ENCODE results near the gene SETD7. TPM values are rescaled to one million over a fixed set of nuclear protein-coding genes. Genes with fewer than 3 reads are reported as not detected.

Gene SETD7
- total RNA-seq, 1 donor from 2014 or later = 11.1 TPM

DNA sequence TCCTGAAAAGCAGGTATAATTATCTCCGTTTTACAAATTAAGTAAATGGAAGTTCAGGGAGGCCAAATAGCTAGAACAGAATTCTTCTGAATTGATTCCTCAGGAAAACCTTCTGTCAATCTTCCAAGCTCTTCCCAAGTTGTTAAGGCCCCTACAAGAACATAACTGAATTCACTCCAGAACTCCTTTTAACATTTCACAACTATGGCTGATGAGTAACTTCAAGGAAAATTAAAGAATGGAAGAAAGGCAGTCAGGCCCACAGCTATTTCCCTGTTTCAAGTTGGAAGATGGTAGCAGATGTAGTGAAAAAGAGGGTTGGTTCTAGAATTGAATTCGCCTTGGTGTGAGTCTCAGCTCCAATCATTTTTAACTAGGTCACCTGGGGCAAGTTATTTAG lies 15.9 kb downstream of the SETD7 start:
- H3K36me3 Mint-ChIP-seq (ENCODE audit: low read depth) = peaks cover 49% of the 10 kb centered on the region
- no peaks in the 10 kb centered on the region for H3K9me3 Mint-ChIP-seq
- intact Hi-C loops (cut with micrococcal nuclease) = no loop called here
- ChIA-PET POLR2A (no interaction called here), CTCF (no interaction called here)
- no peaks in the 10 kb centered on the region for H3K27me3 Mint-ChIP-seq
- DNase-seq = no peak
- TF ChIP-seq, protein P1, sequence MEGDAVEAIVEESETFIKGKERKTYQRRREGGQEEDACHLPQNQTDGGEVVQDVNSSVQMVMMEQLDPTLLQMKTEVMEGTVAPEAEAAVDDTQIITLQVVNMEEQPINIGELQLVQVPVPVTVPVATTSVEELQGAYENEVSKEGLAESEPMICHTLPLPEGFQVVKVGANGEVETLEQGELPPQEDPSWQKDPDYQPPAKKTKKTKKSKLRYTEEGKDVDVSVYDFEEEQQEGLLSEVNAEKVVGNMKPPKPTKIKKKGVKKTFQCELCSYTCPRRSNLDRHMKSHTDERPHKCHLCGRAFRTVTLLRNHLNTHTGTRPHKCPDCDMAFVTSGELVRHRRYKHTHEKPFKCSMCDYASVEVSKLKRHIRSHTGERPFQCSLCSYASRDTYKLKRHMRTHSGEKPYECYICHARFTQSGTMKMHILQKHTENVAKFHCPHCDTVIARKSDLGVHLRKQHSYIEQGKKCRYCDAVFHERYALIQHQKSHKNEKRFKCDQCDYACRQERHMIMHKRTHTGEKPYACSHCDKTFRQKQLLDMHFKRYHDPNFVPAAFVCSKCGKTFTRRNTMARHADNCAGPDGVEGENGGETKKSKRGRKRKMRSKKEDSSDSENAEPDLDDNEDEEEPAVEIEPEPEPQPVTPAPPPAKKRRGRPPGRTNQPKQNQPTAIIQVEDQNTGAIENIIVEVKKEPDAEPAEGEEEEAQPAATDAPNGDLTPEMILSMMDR (IDR thresholded peaks at IDR 0.05) = no peak
- no peak overlapping the region for H3K27ac Mint-ChIP-seq
- no peak overlapping the region for H3K4me3 Mint-ChIP-seq
- no peak for ATAC-seq (ENCODE audit: low read depth)
- H3K4me1 Mint-ChIP-seq = no peaks in the 10 kb centered on the region

DNA sequence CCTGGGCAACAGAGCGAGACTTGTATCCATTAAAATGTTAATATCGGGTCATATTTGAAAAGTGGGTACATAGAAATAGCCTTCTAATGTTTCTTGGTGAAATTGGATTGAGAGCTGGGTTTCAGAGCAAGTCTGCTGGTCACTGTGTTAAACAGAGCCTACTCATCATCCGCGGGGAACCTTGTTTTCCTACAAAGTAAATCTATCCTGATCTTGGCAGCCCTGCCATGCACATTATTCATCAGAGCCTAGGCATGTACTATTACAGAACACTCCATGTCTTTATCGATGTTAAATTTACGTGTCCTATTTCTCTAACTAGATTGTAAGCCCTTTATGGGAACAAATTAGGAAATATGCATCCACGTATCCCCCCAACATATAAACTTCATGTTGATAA lies 18.7 kb downstream of the SETD7 start:
- Mint-ChIP-seq H3K27ac (no peak overlapping the region), H3K4me3 (no peak overlapping the region), H3K27me3 (no peaks in the 10 kb centered on the region), H3K4me1 (no peaks in the 10 kb centered on the region), H3K36me3 (ENCODE audit: low read depth) (peaks cover 46% of the 10 kb centered on the region), H3K9me3 (no peaks in the 10 kb centered on the region)
- intact Hi-C loops (cut with micrococcal nuclease) = no loop called here
- no peak for DNase-seq
- CTCF ChIA-PET = interaction anchor here (0.7 kb wide), 1 partner anchor 560 kb away, joined by 3 read pairs; no protein-coding TSS in a partner anchor
- POLR2A ChIA-PET = no interaction called here
- no peak for ATAC-seq (ENCODE audit: low read depth)
- TF ChIP-seq, protein P1 (IDR thresholded peaks at IDR 0.05) = no peak

DNA sequence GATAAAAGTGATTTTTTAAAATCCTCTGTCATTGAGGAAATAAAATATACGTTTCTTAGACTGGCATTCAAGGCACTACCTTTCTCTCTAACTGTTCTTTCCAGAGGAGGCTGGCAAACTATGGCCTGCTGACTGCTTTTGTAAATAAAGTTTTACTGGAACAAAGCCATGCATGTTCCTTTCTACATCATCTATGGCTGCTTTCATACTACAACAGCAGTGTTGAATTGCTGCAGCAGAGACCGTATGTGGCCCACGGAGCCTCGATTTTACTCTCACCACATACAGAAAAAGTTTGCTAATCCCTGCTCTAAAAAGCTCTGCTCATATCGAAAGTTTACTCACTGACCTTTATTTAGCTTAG lies 20.2 kb downstream of the SETD7 start:
- Mint-ChIP-seq H3K4me3 (no peak overlapping the region), H3K27ac (no peak overlapping the region), H3K36me3 (ENCODE audit: low read depth) (peaks cover 41% of the 10 kb centered on the region), H3K9me3 (no peaks in the 10 kb centered on the region), H3K27me3 (no peaks in the 10 kb centered on the region), H3K4me1 (peaks cover 1% of the 10 kb centered on the region)
- ATAC-seq (ENCODE audit: low read depth) (no peak), DNase-seq (no peak)
- TF ChIP-seq, protein P1 (IDR thresholded peaks at IDR 0.05) = no peak
- ChIA-PET POLR2A (no interaction called here), CTCF (no interaction called here)
- intact Hi-C loops (cut with micrococcal nuclease) = no loop called here

DNA sequence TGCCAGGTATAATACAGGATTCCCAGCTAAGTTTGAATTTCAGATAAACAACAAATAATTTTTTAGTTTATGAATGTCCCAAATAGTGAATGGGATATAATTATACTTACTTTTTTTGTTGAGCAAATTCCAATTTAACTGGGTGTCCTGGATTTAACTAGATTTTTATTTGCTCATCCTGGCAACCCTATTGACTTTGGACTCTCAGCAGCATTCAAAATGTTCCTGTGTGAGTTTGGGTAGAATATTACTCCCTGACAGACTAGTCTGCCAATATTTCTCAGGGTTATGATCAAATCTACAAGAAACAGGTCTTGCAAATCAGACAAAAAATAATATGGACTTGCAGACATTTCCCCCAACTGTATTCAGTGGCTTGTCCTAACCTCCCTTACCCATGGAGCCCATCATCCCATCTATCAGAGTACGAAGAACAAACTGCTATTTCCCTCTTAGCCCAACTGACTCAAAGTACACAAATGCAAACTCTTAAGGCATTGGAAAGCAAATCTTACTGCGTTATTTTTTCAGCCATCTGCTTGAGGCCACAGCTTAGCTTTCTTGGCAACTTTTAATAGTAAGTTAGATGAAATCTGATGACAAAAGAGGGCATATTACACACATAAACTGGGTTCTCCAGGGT lies 20.7 kb downstream of the SETD7 start:
- Mint-ChIP-seq H3K4me1 (peaks cover 3% of the 10 kb centered on the region), H3K9me3 (no peaks in the 10 kb centered on the region), H3K27me3 (no peaks in the 10 kb centered on the region), H3K27ac (no peak overlapping the region), H3K4me3 (no peak overlapping the region), H3K36me3 (ENCODE audit: low read depth) (peaks cover 36% of the 10 kb centered on the region)
- TF ChIP-seq, protein P1 (IDR thresholded peaks at IDR 0.05) = no peak
- CTCF ChIA-PET = interaction anchor here (1.1 kb wide), 1 partner anchor 505 kb away, joined by 3 read pairs; no protein-coding TSS in a partner anchor
- DNase-seq (no peak), ATAC-seq (ENCODE audit: low read depth) (no peak)
- intact Hi-C loops (cut with micrococcal nuclease) = no loop called here
- POLR2A ChIA-PET = no interaction called here

DNA sequence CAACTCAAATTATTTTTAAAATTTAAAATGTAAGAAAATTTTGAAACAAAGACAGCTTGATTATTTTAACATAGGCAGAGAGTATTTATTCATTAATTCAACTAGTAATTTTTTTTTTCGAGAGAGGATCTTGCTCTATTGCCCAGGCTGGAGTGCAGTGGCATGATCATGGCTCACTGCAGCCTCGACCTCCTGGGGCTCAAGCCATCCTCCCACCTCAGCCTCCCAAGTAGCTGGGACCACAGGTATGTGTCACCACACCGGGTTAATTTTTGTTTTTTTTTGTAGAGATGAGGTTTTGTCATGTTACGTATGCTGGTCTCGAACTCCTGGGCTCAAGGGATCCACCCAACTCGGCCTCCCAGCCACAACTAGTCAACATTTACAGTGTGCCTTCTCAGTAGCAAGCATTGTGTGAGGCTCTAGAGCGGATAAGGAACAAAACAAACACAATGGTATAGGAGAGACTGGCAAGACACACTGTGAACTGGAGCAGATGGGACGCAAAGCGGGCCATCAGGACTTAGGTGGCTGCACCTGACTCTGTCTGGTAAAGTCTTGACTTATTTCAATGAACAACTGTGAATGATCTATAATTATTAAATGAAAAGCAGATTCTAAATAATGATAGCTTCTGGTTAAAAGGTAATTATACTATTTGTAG lies 21.6 kb downstream of the SETD7 start:
- intact Hi-C loops (cut with micrococcal nuclease) = no loop called here
- no peak for DNase-seq
- TF ChIP-seq, protein P1 (IDR thresholded peaks at IDR 0.05) = no peak
- ChIA-PET CTCF (interaction anchor here (1.1 kb wide), 1 partner anchor 504 kb away, joined by 3 read pairs; no protein-coding TSS in a partner anchor), POLR2A (interaction anchor here (0.6 kb wide), 1 partner anchor 25 kb away, joined by 3 read pairs; no protein-coding TSS in a partner anchor)
- Mint-ChIP-seq H3K9me3 (no peaks in the 10 kb centered on the region), H3K27ac (no peak overlapping the region), H3K4me3 (no peak overlapping the region), H3K4me1 (peaks cover 3% of the 10 kb centered on the region), H3K36me3 (ENCODE audit: low read depth) (peaks cover 31% of the 10 kb centered on the region), H3K27me3 (no peaks in the 10 kb centered on the region)
- no peak for ATAC-seq (ENCODE audit: low read depth)

Measured in activated B cell treated with CpG ODN at 0.5 μM for 24 hours (primary cell).